ENCODE data around the gene IL32. TPM values are rescaled to one million over a fixed set of nuclear protein-coding genes. Genes with fewer than 3 reads are reported as not detected.
"Not testable (repeated sequence)": the region's sequence is repeated elsewhere in the genome, so short reads cannot be mapped to it uniquely, and the experiment has no call there.

IL32 gene
- total RNA-seq, 1 donor: 25.0 TPM

DNA sequence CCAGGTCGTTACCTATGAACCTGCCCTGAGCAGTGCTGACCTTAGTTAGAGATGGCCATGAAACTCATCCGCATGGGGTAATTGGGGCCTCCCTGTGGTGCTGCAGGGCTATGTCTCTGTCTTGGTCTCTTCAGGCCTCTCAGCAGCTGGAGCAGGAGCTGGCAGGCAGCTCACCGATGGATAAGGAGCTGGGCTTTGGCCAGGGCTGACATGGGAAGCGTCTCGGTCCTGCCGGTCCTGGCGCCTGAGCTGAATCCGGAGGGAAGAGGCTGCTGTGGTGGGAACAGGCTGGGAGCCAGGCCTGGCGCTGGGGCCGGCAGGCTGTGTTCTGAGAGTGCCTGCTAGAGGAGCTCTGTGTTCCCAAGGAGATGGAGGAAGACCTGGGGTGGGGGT, 10.1 kb downstream of the IL32 start:
- TF ChIP-seq, protein P1, sequence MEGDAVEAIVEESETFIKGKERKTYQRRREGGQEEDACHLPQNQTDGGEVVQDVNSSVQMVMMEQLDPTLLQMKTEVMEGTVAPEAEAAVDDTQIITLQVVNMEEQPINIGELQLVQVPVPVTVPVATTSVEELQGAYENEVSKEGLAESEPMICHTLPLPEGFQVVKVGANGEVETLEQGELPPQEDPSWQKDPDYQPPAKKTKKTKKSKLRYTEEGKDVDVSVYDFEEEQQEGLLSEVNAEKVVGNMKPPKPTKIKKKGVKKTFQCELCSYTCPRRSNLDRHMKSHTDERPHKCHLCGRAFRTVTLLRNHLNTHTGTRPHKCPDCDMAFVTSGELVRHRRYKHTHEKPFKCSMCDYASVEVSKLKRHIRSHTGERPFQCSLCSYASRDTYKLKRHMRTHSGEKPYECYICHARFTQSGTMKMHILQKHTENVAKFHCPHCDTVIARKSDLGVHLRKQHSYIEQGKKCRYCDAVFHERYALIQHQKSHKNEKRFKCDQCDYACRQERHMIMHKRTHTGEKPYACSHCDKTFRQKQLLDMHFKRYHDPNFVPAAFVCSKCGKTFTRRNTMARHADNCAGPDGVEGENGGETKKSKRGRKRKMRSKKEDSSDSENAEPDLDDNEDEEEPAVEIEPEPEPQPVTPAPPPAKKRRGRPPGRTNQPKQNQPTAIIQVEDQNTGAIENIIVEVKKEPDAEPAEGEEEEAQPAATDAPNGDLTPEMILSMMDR (IDR thresholded peaks at IDR 0.05; ENCODE audit: insufficient read depth, low read depth, low read length): no peak
- DNase-seq (ENCODE audit: low read depth): no peak
- H3K4me3 ChIP-seq (ENCODE audit: low read depth, low read length): no peak overlapping the region

DNA sequence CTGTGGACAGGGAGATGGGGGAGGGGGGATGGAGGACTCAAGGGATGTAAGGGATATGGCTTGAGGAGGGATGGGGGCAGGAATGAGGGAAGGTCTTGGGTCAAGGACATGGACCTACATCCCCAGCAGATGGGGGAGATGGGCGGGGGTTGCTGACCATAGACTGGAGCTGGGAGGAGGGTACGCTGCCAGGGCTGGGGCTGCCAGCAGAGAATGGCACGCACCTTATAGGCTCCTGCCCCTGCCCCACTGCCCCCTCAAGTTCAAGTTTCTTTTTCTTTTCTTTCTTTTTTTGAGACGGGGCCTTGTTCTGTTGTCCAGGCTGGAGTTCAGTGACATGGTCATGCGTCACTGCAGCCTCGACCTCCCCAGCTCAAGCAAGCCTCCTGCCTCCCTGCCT, 10.5 kb downstream of the IL32 start:
- not testable (repeated sequence) for DNase-seq (ENCODE audit: low read depth); H3K4me3 ChIP-seq (ENCODE audit: low read depth, low read length)

DNA sequence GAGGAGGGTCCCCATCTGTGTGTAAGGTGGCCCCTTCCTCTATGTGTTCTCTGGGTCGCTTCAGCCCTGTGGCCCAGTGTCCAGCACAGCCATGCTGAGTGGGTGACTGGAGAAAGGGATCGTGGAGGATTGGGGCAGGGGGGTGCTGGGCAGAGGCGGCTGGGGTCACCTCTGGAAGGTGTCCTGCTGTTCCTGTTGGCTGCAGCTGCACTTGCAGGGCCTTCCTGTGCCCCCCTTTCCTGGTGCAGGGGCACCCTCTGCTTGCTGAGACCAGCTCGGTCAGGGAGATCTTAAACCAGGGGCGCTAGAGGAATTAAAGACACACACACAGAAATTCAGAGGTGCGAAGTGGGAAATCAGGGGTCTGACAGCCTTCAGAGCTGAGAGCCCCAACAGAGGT, 11.1 kb downstream of the IL32 start:
- H3K4me3 ChIP-seq (ENCODE audit: low read depth, low read length): no peak overlapping the region
- no peak for DNase-seq (ENCODE audit: low read depth)
- TF ChIP-seq, protein P1 (IDR thresholded peaks at IDR 0.05; ENCODE audit: insufficient read depth, low read depth, low read length): no peak

DNA sequence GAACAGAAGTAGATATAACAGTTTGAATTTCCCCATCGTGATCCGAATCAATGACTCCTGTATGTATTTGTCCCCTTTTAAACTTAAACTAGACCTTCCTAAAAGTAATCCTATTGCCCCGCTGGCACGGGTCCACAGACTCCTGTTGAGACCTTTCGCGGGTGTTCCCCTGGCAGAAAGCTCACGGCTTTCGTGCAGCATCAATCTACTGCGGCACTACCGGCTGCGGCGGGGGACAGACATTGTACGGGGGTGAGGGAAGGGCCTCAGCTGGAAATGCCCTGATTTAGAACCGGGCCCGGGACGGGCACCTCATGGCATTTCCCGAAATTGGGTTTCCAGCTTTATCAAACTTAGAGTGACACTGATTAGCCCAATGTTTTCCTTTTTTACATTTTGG, 14.6 kb downstream of the IL32 start:
- TF ChIP-seq, protein P1 (IDR thresholded peaks at IDR 0.05; ENCODE audit: insufficient read depth, low read depth, low read length): no peak
- H3K4me3 ChIP-seq (ENCODE audit: low read depth, low read length): no peak overlapping the region
- no peak for DNase-seq (ENCODE audit: low read depth)

DNA sequence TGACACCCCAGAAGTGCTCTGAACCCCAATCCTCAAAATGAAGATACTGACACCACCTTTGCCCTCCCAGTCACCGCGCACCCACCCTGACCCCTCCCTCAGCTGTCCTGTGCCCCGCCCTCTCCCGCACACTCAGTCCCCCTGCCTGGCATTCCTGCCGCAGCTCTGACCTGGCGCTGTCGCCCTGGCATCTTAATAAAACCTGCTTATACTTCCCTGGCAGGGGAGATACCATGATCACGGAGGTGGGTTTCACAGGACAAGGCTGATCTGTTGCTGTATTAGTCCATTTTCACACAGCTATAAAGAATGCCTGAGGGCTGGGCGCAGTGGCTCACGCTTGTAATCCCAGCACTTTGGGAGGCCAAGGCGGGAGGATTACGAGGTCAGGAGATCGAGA, 16.5 kb downstream of the IL32 start:
- DNase-seq (ENCODE audit: low read depth): not testable (repeated sequence)

DNA sequence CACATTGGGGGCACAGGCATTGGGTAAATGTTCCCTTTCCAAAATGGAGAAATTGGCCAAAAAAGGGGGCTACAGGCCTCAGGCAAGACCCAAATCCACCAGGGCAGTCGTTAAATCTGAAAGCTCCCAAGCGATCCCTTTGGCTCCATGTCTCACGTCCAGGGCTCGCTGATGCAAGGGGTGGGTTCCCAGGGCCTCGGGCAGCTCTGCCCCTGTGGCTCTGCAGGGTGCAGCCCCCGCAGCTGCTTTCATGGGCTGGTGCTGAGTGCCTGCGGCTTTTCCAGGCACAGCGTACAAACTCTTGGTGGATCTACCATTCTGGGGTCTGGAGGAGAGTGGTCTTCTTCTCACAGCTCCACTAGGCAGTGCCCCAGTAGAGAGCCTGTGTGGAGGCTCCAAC, 18.0 kb downstream of the IL32 start:
- H3K4me3 ChIP-seq (ENCODE audit: low read depth, low read length); DNase-seq (ENCODE audit: low read depth): not testable (repeated sequence)

More for the DNA sequence above, 16.5 kb downstream of the IL32 start:
- H3K4me3 ChIP-seq (ENCODE audit: low read depth, low read length): not testable (repeated sequence)

DNA sequence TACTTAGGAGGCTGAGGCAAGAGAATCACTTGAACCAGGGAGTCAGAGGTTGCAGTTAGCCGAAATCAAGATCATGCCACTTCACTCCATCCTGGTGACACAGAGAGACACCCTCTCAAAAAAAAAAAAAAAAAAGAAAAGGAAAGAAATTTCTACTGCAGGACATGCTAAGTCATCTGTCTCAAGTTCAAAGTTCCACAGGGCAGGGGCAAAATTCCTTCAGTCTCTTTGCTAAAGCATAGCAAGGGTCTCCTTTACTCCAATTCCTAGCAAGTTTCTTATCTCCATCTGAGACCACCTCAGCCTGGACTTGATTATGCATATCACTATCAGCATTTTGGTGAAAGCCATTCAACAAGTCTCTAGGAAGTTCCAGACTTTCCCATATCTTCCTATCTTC, 19.1 kb downstream of the IL32 start:
- DNase-seq (ENCODE audit: low read depth): no peak
- no peak overlapping the region for H3K4me3 ChIP-seq (ENCODE audit: low read depth, low read length)
- TF ChIP-seq, protein P1 (IDR thresholded peaks at IDR 0.05; ENCODE audit: insufficient read depth, low read depth, low read length): no peak

DNA sequence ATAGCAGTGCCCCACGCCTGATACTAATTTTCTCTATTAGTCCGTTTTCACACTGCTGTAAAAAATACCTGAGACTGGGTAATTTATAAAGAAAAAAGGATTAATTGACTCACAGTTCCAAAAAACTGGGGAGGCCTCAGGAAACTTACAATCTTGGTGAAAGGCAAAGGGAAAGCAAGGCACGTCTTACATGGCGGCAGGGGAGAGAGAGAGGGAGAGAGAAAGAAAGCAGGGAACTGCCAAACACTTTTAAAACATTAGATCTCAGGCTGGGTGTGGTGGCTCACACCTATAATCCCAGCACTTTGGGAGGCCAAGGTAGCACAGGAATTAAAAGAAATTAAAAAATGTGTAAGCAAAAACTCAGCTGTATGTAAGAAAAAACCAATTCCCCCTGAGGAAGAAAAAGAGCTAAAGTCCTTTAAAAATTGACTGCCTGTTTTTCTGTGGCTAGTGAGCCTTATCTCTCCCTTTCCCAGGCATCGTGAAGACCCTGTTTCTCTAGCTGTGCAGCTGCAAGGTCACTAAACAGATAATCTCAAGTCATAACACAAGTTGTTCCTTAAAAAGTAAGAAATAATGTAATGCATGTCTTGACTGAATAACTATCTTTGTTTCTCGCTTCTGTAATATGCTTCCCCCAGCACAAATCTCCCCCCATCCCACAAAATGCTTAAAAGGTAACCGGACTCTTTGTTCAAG, 19.7 kb downstream of the IL32 start:
- DNase-seq (ENCODE audit: low read depth): no peak
- TF ChIP-seq, protein P1 (IDR thresholded peaks at IDR 0.05; ENCODE audit: insufficient read depth, low read depth, low read length): no peak
- H3K4me3 ChIP-seq (ENCODE audit: low read depth, low read length): no peak overlapping the region

All from fibroblast of villous mesenchyme (primary cell).